KMS-11 (cell line): ENCODE data around the gene G6PC1.
"Not testable (repeated sequence)": the region's sequence is repeated elsewhere in the genome, so short reads cannot be mapped to it uniquely, and the experiment has no call there.

ENCODE experiments used
- H2AFZ ChIP-seq: fragments of 200-600 bp; sonication (generic); 2 replicates; pipeline ENCODE4 v1.6.1; 2016; ENCODE audit warnings: antibody characterized with exemption, mixed run types, low read depth
- H3K27ac ChIP-seq: fragments of 200-600 bp; sonication (generic); 2 replicates; pipeline ENCODE4 v1.6.1; 2016; ENCODE audit warnings: mild to moderate bottlenecking, mixed run types
- H3K27me3 ChIP-seq: fragments of 200-600 bp; sonication (generic); 2 replicates; pipeline ENCODE4 v1.6.1; 2017; ENCODE audit warnings: mild to moderate bottlenecking, low read depth, mixed run types, moderate library complexity; ENCODE audit not compliant: insufficient read depth
- H3K36me3 ChIP-seq: fragments of 200-600 bp; sonication (generic); 2 replicates; pipeline ENCODE4 v1.6.1; 2017; ENCODE audit warnings: mild to moderate bottlenecking, mixed run types; ENCODE audit not compliant: insufficient read depth
- H3K4me1 ChIP-seq: fragments of 200-600 bp; sonication (generic); 2 replicates; pipeline ENCODE4 v1.6.1; 2016; ENCODE audit warnings: mild to moderate bottlenecking, low read depth, mixed run types; ENCODE audit not compliant: poor library complexity, severe bottlenecking
- H3K4me2 ChIP-seq: fragments of 200-600 bp; sonication (generic); 2 replicates; pipeline ENCODE4 v1.7.0; 2016; ENCODE audit warnings: mild to moderate bottlenecking, mixed run types
- H3K4me3 ChIP-seq: fragments of 200-600 bp; sonication (generic); IDR thresholded peaks from 2 replicates; pipeline ENCODE4 v1.6.1; 2017; ENCODE audit warnings: low read depth, low read length, mixed read lengths; ENCODE audit not compliant: insufficient read depth
- H3K79me2 ChIP-seq: fragments of 200-600 bp; sonication (generic); 2 replicates; pipeline ENCODE4 v1.6.1; 2016; ENCODE audit warnings: low read depth, mixed run types; ENCODE audit not compliant: insufficient read depth
- H3K9ac ChIP-seq: fragments of 200-600 bp; sonication (generic); 2 replicates; pipeline ENCODE4 v1.6.1; 2016; ENCODE audit warnings: mild to moderate bottlenecking, mixed run types
- H4K20me1 ChIP-seq: fragments of 200-600 bp; sonication (generic); 2 replicates; pipeline ENCODE4 v1.6.1; 2016; ENCODE audit warnings: mild to moderate bottlenecking, mixed run types; ENCODE audit not compliant: insufficient read depth
- CTCF ChIP-seq: fragments of 200-600 bp; sonication (generic); conservative IDR thresholded peaks from 2 replicates; pipeline ENCODE4 v1.6.1; 2017; ENCODE audit warnings: low read depth, mild to moderate bottlenecking, antibody characterized with exemption, low read length, moderate library complexity, mixed read lengths

Gene G6PC1

GRCh38 chr17:42853004-42853403 is 47.6 kb upstream of the G6PC1 start:
- Histone ChIP-seq H3K27me3 (no peaks in the 10 kb centered on the region), H3K79me2 (no peaks in the 10 kb centered on the region), H3K27ac (peak overlapping the region; percentile 60), H3K4me2 (peak overlapping the region; percentile 74), H3K9ac (peak overlapping the region; percentile 31; the same call in 1 of the 2 replicates), H3K4me1 (peaks cover 55% of the 10 kb centered on the region), H3K36me3 (no peaks in the 10 kb centered on the region), H4K20me1 (no peaks in the 10 kb centered on the region), H3K4me3 (no peak overlapping the region), H2AFZ (peak overlapping the region; percentile 41; the same call in 1 of the 2 replicates)
- TF ChIP-seq CTCF = no peak

GRCh38 chr17:42853597-42853967 is 47.0 kb upstream of the G6PC1 start:
- peak overlapping the region; percentile 60 for H3K27ac ChIP-seq
- H3K9ac ChIP-seq = peak overlapping the region; percentile 31; the same call in 1 of the 2 replicates
- no peaks in the 10 kb centered on the region for H3K36me3 ChIP-seq
- H3K27me3 ChIP-seq = no peaks in the 10 kb centered on the region
- peak overlapping the region; percentile 41; the same call in 1 of the 2 replicates for H2AFZ ChIP-seq
- no peaks in the 10 kb centered on the region for H4K20me1 ChIP-seq
- TF ChIP-seq CTCF = no peak
- H3K4me2 ChIP-seq = peak overlapping the region; percentile 74
- peaks cover 51% of the 10 kb centered on the region for H3K4me1 ChIP-seq
- H3K79me2 ChIP-seq = no peaks in the 10 kb centered on the region
- no peak overlapping the region for H3K4me3 ChIP-seq

- no peak for TF ChIP-seq CTCF
- peak overlapping the region; percentile 60; the same call in 1 of the 2 replicates for H3K27ac ChIP-seq
- peak overlapping the region; percentile 31; the same call in 1 of the 2 replicates for H3K9ac ChIP-seq
- no peak overlapping the region for H3K4me3 ChIP-seq
- H3K4me1 ChIP-seq = peaks cover 45% of the 10 kb centered on the region
- H3K4me2 ChIP-seq = peak overlapping the region; percentile 74
- H3K27me3 ChIP-seq = no peaks in the 10 kb centered on the region
- no peaks in the 10 kb centered on the region for H3K36me3 ChIP-seq
- H2AFZ ChIP-seq = peak overlapping the region; percentile 41; the same call in 1 of the 2 replicates
- H3K79me2 ChIP-seq = no peaks in the 10 kb centered on the region
- no peaks in the 10 kb centered on the region for H4K20me1 ChIP-seq
Measured at GRCh38 chr17:42853968-42854790, 46.4 kb upstream of the G6PC1 start.

- no peak for TF ChIP-seq CTCF
- Histone ChIP-seq H3K4me1 (peaks cover 36% of the 10 kb centered on the region), H2AFZ (no peak overlapping the region), H3K79me2 (no peaks in the 10 kb centered on the region), H4K20me1 (no peaks in the 10 kb centered on the region), H3K4me3 (no peak overlapping the region), H3K4me2 (no peak overlapping the region), H3K27me3 (no peaks in the 10 kb centered on the region), H3K27ac (no peak overlapping the region), H3K9ac (no peak overlapping the region), H3K36me3 (no peaks in the 10 kb centered on the region)
Measured at GRCh38 chr17:42855048-42855596, 45.5 kb upstream of the G6PC1 start.

- H3K27me3 ChIP-seq, H3K9ac ChIP-seq: not testable (repeated sequence)
- peaks cover 28% of the 10 kb centered on the region for H3K4me1 ChIP-seq
Measured at GRCh38 chr17:42856093-42856492, 44.5 kb upstream of the G6PC1 start.

GRCh38 chr17:42856516-42856915 is 44.1 kb upstream of the G6PC1 start:
- not testable (repeated sequence) for H2AFZ ChIP-seq, H3K79me2 ChIP-seq, H4K20me1 ChIP-seq, H3K27ac ChIP-seq, H3K9ac ChIP-seq, H3K4me3 ChIP-seq, H3K4me2 ChIP-seq, H3K27me3 ChIP-seq, H3K36me3 ChIP-seq
- peaks cover 28% of the 10 kb centered on the region for H3K4me1 ChIP-seq

More at GRCh38 chr17:42856093-42856492, 44.5 kb upstream of the G6PC1 start:
- not testable (repeated sequence) for H3K4me2 ChIP-seq, H3K4me3 ChIP-seq, H3K27ac ChIP-seq, H4K20me1 ChIP-seq, H3K36me3 ChIP-seq, H3K79me2 ChIP-seq, H2AFZ ChIP-seq
